HG02840 (cell line): Measurements from ENCODE around the gene LIN52.

Experiments
- ATAC-seq: cut with Tn5 transposase; IDR thresholded peaks from one replicate; pipeline ENCODE4 v1.9.1; 2021; ENCODE audit warnings: mild to moderate bottlenecking, moderate library complexity, moderate number of reproducible peaks; ENCODE audit not compliant: unreplicated experiment, low FRiP score

Gene LIN52, protein sequence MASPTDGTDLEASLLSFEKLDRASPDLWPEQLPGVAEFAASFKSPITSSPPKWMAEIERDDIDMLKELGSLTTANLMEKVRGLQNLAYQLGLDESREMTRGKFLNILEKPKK

DNA sequence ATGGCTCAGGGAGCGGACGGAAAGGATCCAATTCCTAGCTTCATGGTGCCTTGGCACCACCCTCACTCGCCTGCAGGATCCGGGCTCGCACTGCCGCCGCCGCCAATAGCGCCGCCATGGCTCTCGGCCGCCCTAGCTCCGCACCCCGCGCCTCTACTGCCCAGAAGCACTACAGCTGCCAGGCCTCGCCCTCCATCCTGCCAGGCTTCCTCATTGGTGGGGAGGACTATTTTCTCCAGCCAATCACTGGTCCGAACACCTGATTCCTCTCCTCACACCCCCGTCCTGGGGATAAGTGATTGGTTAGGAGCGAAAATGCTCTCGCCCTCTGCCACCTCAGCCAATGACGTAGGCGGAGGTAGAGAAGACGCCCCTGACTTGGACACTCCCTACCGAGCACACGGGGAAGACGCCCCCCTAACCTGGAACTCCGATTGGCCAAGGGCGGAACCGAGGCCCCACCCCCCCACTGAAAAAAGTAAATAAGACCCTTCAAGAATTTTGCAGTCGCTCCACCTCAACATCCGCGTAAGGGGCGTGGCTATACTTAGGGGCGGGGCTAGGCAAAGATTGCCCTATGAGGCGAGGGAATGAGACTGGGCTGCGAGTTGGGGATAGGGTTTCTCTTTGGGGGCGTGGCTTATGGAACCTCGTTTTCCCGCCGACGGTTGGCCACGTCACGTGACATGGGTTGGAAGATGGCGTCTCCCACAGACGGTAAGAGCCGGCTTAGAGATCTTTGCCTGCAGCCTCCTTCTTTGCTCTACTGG lies at the start of gene LIN52, which contains the start of gene ALDH6A1:
Gene LIN52, plus strand, starts transcription at position 680 of the 770 bp plus-strand sequence. Its CDS starts 19 bp downstream, at position 699.
Gene ALDH6A1, minus strand, starts transcription at position 177 of the 770 bp plus-strand sequence. Its CDS starts 59 bp downstream, at position 118.
- peak; percentile 91 for ATAC-seq

DNA sequence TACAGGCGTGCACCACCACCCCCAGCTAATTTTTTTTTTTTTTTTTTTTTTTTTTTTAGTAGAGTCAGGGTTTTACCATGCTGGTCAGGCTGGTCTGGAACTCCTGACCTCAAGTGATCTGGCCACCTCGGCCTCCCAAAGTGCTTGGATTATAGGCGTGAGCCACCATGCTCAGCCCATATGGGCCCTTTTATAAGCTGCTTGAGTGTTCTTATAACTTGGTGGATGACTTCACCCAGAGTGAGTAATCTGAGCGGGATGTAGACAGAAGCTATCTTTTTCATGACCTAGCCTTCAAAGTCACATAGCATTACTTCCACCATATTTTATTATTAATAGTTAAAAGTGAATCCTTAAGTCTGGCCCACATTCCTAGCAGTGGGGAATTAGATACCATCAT lies 49.2 kb upstream of the LIN52 start:
- no peak for ATAC-seq

GRCh38 chr14:74038020-74038859 lies 46.5 kb upstream of the LIN52 start:
- ATAC-seq: no peak

DNA sequence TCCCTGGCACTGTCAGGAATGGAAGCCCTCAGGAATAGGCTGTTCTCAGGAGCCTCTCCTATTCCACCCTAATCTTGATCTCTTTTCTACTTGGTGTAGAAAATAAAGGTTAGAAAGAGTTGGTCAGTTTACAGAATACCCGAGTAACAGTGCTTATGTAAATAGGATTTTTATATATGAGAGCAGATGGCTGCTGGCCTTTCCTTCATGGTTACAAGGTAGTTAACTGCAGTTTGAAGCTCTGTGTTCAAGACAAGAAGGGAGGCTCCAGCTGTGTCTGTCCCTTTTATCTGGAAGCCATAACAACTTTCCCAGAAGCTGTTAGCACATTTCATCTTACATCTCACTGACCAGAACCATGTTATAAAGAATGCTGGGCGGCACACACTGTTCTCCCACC lies 42.5 kb upstream of the LIN52 start:
- ATAC-seq: no peak

- no peak for ATAC-seq
These were observed 39.2 kb upstream of the LIN52 start for GRCh38 chr14:74045522-74045921.

DNA sequence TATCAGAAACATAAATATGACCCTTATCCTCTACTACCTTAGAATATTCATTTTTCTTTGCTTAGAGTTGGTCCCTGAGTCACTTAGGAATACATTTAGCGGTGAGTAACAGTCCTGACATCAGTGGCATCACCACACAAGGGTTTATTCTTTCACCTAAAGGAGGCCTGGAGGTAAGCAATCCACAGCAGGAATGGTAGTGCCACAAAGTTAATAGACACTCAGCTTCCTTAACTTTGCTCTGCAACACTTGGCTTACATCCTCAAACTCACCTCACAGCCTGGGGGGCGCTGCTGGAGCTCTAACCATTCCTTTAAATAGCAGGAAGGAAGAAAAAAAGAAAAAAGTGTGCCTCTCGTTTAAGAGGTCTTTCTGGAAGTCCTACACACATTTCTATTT lies 36.5 kb upstream of the LIN52 start:
- ATAC-seq: no peak

GRCh38 chr14:74049876-74050495 lies 34.8 kb upstream of the LIN52 start:
- no peak for ATAC-seq

- no peak for ATAC-seq
These were observed 22.0 kb upstream of the LIN52 start for GRCh38 chr14:74062809-74063150.

DNA sequence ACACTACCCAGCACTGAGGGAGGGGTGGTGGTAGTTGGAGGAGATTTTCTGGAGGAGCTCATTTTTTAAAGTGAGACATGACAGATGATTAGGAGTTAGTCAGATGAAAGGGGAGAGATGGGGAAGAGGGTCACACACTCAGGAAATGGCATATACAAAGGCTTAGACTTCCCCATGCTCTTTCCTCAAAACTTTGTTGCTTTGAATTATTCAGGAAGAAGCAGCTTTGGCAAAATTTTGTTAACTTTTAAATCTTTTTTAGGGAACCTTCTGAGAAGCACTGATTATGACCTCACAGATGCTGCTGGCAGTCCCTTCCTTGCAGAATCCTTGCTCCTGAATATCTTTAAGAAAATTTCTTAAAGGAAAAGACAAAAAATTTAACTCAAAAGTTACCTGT lies 20.3 kb upstream of the LIN52 start:
- no peak for ATAC-seq

- no peak for ATAC-seq
These were observed 19.9 kb upstream of the LIN52 start for GRCh38 chr14:74064883-74065282.

DNA sequence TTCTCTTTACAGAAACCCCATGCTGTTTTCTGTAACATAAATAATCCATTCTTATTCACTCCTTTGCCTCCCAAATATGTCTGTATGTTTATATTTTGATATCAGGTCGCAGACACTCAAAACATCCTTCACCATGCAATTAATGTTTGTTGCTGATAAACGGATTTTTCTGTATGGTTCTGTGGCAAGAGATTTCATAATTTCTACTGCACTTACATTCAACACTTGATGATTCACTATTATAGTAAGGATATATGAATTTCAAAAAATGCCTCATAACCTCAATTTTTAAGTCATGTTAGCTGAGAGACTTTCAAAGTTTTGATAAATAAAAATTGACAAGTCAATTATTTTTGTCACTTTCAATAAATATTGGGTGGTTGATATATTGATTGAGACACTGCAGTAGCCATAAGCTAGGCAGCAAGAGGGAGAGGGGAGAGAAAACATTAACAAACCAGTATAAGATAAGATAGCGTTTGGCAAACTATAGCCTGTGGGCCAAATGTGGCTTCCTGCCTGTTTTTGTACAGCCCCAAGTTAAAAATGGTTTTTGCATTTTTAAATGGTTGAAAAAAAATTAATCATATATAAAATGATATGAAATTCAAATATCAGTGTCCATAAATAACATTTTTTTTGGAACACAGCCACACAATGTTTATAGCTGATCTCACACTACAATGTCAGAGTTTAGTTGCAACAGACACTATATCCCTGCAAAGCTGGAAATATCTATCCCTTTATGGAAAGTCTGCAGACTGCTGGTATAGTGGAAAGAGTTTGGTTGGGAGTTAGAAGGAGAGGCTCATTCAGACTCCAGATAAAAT lies 18.8 kb upstream of the LIN52 start:
- no peak for ATAC-seq

GRCh38 chr14:74077401-74077800 lies 7.4 kb upstream of the LIN52 start:
- ATAC-seq: no peak

DNA sequence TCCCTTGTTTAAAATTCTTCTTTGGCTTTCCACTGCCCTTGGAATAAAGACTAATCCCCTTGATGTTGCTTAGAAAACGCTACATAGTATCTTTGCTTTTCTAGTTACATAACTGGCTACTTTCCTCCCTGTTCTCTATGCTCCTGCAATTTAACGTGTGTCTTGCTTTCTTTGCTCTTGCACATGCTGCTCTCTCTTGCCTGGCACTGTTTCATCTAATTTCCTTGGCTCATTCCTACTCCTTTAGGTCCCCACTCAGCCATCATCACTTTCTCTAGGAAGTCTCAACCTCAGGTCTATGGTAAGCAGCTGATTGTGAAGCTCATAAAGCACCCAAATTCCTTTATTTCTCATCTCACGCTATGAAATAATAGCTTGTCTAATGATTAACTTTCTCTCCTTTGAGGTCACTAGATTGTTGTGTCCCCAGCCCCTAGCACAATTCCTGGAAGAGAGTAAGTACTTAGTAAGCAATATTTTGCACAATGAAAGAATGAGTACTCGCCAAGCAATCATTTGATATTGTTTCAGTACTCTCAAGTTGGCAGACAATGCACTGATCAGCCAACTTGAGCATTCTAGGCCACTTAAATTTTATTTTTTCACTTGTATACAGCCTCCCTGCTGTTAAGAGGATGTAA lies 3.8 kb upstream of the LIN52 start:
- no peak for ATAC-seq

- ATAC-seq: no peak
These were observed 3.3 kb upstream of the LIN52 start for GRCh38 chr14:74081491-74081890.

GRCh38 chr14:74083161-74083560 lies 1.6 kb upstream of the LIN52 start:
- ATAC-seq: no peak

- peak; percentile 21 for ATAC-seq
These were observed 926 bp upstream of the LIN52 start for GRCh38 chr14:74083784-74084276.

GRCh38 chr14:74085047-74085637 lies 386 bp downstream of the LIN52 start:
- ATAC-seq: peak; percentile 6

DNA sequence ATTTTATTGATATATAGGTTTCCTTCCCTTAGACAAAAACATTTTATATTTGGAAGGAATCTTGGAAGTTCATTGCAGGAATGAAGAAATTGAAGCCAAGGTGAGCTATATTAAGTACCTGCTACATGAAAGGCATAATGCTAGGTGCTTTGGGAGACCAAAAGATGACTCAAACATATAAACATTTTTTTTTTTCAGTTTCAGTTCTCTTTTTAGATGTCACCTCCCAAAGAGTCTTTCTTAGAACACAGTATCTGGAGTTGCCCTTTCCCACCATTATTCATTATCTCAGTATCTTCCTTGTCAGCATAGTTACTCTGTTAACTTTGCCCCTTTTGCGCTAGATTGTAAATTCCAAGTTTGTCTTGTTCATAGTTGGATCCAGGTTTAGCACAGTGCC lies 1.1 kb downstream of the LIN52 start:
- ATAC-seq: no peak
